CD4-positive, alpha-beta T cell treated with Interleukin-12 subunit alpha and Interleukin-12 subunit beta, for 1 hour (primary cell): ENCODE results near the gene ESRP2.

Experiments
- DNase-seq: peaks from one replicate; pipeline ENCODE4 v3.0.0-alpha.2; 2020

ESRP2 gene

DNA sequence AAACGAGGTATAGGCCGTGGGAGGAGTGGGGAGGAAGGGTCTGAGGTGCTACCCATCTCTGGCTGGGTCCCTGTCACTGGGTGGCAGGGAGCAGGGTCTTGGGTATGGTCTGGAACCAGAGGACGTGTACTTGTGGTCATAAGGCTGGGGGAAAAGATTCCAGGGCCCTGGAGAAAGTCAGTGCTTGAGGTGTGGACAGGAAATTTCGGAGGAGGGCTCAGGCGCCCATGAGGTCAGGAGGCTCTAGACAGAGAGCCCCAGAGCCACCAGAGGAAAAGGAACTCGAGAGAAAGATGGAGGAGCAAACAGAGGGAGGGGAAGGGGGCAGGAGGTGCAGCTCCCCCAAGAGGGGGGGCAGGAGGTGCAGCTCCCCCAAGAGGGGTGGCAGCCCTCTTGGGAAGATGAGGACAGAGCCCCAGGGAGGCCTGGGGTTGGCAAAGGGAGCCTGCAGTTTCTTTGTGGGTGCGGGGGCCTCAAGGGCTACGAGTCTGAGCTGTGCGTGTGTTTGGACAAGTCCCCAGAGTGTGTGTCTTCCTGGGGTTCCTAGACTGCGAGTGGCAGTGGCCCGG, 27.7 kb upstream of the ESRP2 start:
- DNase-seq = no peak

DNA sequence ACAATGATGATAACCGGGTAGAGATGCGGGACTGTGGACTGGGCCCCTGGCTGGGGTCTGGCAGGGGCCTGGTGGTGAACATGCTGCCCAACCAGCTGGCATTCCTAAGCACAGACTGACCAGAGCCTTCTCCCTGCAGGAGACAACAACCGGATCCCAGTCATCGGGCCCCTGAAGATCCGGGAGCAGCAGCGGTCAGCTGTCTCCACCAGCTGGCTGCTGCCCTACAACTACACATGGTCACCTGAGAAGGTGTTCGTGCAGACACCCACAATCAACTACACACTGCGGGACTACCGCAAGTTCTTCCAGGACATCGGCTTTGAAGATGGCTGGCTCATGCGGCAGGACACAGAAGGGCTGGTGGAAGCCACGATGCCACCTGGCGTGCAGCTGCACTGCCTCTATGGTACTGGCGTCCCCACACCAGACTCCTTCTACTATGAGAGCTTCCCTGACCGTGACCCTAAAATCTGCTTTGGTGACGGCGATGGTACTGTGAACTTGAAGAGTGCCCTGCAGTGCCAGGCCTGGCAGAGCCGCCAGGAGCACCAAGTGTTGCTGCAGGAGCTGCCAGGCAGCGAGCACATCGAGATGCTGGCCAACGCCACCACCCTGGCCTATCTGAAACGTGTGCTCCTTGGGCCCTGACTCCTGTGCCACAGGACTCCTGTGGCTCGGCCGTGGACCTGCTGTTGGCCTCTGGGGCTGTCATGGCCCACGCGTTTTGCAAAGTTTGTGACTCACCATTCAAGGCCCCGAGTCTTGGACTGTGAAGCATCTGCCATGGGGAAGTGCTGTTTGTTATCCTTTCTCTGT, 23.3 kb upstream of the ESRP2 start:
- no peak for DNase-seq

DNA sequence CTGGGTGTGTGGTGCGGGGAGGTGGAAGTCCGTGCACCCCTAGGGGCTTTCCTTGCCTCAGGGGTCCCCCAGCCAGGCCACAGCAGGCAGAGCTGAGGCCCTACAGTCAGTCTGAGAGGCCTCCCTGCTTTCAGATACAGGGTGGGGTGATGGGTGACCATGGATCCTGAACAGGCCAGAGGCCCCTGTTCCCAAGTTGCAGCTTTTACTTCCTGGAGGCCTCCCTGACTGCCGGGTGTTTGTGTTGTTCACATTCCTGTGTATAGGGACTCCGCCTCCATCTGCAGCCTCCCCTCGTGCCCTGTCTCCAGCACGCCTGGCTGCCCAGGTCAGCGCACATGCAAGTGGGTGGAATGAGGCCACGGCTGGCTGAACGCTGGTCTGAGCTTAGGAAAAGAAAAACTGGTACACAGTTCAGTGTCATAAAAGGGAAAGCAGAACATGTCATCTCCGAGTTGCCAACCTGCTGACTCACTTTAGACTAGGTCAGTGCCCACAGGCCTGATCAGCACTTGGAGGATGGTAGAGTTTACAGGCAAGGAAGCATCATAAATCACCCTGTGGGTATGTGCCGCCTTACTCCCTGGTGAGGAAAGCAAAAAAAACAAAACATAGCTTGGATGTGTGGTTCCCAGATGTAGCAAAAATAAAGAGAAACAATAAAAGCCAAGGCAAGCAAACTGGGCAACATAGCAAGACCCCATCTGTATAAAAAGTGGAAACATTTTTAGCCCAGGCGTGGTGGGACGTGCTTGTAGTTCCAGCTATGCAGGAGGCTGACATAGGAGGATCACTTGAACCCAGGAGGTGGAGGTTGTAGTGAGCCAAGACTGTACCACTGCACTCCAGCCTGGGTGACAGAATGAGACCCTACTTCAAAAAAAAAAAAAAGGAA, 22.2 kb upstream of the ESRP2 start:
- DNase-seq = no peak

DNA sequence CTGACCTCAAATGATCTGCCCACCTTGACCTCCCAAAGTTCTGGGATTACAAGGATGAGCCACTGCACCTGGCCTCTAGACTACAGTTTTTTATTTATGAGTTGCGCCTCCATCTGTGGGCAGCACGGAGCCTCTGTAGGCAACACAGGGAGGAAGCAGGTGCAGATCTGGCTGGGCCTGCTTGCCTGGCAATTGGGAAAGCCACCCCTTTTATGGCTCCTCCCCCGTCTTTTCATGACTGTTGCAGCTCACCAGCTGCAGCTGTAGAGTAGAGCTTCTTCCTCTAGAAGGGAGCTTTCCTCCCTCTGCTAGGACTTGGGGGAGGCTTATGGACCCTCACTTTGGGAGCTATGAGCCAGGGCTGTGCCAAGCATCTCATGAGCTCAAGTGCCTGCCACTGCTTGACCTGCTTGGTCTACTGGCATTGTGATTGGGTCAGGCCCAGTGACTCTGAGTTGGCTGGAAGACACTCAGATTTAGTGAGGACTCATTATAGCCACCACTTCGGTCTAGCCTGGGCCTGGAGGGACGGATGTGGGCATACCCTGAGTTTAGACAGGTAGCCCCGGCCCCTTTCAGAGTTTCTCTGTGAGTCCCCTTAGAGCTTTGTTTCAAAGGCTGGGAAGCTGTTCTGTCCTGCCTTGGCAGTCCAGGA, 21.5 kb upstream of the ESRP2 start:
- DNase-seq = no peak

DNA sequence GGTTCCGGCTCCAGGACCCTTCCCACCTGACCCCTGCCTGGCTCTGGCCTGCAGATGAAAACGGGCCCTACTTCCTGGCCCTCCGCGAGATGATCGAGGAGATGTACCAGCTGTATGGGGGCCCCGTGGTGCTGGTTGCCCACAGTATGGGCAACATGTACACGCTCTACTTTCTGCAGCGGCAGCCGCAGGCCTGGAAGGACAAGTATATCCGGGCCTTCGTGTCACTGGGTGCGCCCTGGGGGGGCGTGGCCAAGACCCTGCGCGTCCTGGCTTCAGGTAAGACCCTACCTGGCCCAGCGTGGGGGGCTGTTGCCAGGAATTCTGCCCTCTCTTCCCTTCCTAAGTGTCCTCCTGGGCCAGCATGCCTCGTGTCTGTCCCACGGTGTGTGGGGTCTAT, 19.8 kb upstream of the ESRP2 start:
- DNase-seq = no peak

DNA sequence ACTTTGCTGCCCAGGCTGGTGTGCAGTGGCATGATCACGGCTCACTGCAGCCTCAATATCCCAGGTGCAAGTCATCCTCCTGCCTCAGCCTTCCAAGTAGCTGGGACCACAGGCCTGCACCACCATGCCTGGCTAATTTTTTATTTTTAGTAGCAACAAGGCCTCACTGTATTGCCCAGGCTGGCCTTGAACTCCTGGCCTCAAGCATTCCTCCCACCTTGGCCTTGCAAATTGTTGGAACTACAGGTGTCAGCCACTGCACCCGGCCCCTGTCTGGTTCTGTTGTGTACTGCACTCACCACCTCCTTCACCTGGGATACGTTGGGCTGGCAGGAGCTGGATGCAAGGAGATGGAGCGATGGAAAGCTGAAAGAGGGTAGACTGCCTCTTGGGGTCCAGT, 17.8 kb upstream of the ESRP2 start:
- DNase-seq = no peak

DNA sequence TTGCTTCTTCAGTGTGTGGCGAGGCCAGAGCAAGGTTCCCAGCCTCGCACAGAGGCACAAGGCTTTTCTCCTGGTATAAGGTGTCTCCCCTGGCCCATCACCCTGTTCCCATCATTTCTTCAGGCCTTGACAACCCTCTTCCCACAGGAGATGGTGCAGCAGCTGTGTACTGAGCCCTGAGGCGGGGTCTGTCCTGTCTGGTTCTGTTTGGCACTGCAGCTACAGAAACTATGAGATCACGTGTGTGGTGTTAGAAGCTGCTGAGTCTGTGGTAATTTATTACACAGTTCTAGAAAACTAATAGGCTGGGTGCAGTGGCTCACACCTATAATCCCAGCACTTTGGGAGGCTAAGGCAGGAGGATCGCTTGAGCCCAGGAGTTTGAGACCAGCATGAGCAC, 16.5 kb upstream of the ESRP2 start:
- DNase-seq = no peak

DNA sequence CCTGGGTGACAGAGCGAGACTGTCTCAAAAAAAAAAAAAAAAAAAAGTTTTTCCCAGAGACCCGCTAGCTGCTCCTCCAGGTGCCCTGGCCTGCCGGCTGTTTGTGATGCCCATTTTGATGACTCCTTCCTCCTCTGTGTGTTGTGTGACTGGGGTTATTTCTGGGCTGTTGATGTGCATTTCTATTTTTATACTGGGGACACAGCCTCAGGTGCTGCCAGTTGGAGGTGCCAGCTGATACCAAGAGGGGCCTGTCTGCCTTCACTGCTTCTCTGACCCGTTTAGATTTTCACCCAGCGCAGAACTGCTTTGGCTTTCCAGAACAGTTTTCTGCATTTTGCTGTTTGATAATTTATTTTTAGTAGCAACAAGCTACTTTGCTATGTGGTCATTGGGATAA, 15.9 kb upstream of the ESRP2 start:
- DNase-seq = no peak

DNA sequence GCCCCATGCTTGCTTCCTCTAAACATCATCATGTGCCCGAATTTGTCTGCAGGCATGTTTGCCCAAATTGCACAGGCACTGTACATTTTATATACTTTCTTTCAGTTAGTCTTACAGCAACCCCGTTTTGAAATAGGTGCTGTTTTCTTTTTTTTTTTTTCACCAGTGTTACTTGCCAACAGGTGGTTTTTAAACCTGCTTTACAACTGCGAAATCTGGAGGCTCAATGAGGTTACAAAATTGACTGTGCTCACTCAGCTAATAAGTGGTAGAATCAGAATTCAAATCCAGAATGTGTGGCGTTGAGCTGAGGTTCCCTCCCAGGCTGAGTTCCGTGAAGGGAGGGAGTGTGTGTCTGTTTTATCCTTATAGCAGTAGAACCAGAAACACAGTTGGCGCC, 15.0 kb upstream of the ESRP2 start:
- no peak for DNase-seq

DNA sequence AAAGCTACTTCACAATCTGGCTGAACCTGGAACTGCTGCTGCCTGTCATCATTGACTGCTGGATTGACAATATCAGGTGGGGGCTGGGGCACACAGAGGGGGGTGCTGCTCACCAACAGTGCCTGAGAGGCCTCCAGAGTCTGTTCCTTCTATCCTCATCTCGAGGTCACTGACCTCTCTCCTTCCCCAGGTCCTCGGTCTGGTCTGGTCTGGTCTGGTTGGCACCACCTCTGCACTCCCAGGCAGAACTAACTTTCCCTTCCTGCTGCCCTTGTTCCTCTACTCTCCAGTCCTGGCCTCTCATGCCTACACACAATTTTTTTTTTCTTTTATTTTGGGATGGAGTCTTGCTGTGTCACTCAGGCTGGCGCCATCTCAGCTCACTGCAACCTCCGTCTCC, 13.4 kb upstream of the ESRP2 start:
- DNase-seq = no peak

DNA sequence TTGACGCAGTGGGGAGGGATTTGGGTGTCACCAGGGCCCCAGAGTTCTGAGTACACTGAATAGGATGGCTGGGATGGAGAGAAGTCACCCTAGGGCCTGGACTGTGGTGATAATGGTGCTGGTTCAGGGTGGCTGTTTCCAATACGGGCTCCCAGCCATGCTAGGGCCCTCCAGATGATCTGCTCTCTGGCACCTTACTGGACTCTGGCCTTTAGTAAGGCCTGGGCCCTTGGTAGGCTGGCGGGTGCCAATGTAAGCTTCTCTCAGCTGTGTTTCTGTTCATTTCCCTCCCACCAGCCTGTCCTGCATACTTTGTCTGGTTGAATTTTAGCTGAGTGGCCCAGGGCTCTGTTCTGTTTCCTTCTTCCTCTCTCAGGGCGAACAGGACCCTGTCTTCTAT, 12.0 kb upstream of the ESRP2 start:
- no peak for DNase-seq

DNA sequence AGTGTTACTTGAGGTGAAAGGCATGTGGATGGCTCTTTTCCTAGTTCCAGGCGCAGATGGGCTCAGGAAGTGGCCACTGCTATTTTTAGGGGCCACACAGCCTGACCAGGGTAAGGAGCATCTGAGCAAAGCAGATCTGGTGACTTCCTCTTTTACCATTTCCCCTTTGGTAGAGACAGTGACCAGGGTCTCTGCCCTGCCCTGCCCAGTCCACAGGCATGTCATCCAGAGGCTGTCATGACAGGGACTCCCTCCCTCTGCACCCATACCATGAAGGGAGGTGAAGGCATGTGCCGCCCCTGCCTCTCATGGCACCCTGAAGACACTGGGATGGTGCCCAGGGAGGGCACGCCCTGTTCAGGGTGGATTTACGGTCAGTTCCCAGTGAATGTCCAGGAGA, 11.5 kb upstream of the ESRP2 start:
- DNase-seq = no peak

DNA sequence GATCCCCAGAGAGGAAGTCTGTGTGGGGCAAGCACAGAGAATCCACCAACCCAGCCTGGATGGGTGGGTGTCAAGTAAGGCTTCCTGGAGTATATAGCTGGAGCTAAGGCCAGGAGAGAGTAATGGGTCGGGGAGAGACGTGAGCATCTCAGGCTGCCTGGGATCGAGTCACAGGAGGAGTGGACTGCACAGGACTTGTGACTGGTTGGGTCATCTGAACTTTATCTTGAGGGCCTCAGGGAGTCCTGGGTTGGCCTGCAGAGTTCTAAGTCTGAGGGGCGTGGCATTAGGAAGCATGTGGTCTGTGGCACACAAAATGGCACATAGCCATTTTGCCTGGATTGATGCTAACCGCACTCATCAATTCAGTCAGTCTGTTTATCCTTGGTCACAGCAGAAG, 10.7 kb upstream of the ESRP2 start:
- no peak for DNase-seq

DNA sequence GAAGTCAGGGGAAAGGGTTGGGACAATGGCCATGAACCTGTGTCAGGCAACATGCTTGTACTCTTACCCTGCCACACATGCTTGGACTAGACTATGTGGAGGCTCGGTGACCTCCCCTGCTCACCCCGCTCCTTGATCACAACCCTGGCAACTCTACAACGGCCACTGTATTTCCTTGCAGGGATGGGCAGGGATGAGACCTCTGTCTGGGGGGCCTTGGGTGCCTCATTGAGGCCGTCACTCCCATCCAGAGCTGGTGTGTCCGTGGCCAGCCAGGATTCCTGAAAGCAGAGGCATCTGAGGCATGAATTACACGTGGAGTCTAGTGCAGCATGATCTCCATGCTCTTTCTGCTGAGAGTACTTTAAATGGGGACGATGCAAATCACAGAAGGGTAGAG, 10.2 kb upstream of the ESRP2 start:
- DNase-seq = no peak

DNA sequence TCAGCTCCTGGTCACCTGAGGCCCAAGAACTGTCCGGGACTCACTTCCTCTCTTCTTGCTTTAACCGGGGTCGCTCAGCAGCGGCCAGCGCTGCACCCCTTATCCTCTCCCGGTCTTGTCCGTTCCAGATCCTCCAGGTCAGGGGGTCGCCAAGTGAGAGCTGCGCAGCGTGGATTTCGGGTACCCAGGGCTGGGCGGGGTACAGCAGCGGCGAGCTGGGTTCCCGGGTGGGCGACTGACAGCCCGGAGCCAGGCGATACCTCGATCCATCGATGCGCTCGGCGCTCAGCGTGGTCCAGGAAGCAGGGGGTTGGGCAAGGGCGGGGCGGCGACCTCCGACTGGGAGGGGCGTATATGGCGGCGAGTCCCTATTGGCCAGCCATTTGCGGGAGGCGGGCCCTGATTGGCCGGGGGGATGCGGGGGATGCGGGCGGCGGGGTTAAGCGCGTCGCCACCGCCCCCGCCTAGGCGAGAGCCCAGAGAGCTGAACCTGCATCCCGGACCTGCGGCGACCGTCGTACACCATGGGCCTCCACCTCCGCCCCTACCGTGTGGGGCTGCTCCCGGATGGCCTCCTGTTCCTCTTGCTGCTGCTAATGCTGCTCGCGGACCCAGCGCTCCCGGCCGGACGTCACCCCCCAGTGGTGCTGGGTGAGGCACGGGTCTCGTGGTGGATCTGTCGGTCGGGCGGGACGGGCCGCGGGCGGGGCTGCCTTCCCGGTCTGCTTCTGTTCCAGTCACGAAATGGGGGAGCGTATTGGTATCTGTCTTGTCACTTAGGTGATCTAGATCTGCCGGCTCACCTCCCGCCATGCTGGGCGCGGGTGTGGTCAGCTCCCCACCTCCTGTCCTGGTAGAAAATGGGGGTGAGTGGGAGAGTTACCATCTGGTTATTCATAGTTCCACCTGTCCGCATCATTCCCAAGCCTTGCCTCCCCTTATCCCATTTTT, 9.3 kb upstream of the ESRP2 start, which contains the start of gene PLA2G15:
Gene PLA2G15 (plus strand): TSS at position 471 of the 951 bp plus-strand sequence. CDS start 54 bp downstream, at position 525.
- peak; percentile 98 for DNase-seq

DNA sequence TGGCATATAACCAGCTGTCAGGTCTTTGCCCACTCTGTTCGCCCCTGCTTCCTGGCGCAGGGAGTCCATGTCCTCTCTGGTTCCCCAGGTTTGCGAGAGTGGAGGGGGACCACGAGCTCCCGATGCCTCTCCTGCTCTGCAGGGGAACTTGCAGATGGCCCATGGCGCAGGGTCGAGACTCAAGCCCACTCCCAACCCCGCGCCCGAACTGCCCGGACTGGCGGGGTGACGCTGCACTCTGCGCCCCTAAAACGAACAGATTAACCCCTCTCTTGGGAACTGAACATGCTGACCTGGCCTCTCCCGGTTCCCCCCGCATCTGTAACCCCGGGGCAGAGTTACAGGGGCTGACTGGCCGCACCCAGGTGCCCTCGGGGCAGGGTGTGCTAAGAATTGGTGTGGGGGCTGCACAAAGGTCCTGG, 8.6 kb upstream of the ESRP2 start:
- DNase-seq = no peak

DNA sequence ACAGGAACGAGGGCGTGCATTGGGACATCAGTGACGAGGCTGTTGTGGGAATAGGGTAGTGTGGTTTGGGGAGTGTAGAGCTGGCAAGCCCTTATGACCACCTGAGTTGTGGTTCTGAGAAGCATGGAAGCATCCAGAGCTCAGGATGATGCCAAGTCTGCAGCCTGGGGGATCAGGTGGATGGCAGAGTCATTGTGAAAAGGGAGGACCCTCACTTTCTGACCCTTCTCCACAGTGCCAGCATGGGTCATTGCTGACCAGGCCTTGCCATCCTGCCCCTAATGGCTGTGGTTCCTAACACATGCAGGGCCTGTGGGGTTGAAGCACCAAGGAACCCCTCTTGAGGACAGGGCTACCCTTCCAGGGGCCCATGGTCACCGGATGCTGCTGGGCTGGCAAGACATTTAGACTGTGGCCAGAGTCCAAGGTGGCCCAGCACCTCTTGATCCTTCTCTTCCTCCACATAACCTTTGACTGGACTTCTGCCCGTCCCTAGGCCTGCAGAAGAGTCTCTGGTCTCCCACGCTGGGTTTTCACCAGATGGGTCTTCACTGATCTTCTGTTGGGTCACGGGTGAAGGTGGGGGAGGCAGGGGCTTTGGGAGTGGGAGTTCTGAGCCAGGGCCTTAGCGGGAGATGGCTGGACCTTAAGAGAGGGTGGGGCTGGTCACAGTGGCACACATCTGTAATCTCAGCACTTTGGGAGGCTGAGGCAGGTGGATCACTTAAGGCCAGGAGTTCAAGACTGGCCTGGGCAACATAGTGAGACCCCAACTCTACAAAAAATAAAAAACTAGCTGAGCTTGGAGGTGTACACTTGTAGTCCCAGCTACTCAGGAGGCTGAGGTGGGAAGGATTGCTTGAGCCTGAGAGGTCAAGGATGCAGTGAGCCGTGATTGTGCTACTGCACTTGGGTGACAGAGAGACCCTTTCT, 7.3 kb upstream of the ESRP2 start:
- no peak for DNase-seq

DNA sequence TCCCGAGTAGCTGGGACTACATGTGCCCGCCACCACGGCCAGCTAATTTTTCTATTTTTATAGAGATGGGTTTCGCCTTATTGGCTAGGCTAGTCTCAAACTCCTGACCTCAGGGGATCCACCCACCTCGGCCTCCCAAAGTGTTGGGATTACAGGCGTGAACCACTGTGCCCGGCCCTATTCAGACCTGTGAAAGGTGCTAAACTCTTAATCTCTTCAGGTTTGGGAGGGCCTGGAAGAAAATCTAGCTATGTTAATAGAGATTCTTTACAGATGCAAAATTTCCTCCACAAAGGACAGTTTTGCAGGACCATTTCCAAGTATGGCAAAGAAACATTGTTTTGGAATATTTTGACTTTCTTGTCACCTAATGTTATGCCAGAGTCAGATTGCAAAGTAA, 6.2 kb upstream of the ESRP2 start:
- DNase-seq = no peak

DNA sequence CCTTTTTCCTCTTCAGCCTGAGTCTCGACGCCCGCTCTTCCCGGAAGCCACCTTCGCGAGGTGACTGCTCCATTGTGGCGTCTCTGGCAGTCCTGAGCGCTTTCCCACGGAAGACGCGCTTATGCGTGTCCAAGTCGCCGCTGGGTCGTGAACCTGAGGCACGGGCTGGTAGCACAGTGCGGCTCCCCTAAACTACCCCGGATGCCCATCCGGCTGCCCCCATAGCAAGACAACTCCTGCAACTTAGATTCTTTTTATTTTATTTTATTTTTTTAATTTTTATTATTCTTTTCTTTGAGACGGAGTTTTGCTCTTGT, 2.1 kb upstream of the ESRP2 start:
- no peak for DNase-seq

DNA sequence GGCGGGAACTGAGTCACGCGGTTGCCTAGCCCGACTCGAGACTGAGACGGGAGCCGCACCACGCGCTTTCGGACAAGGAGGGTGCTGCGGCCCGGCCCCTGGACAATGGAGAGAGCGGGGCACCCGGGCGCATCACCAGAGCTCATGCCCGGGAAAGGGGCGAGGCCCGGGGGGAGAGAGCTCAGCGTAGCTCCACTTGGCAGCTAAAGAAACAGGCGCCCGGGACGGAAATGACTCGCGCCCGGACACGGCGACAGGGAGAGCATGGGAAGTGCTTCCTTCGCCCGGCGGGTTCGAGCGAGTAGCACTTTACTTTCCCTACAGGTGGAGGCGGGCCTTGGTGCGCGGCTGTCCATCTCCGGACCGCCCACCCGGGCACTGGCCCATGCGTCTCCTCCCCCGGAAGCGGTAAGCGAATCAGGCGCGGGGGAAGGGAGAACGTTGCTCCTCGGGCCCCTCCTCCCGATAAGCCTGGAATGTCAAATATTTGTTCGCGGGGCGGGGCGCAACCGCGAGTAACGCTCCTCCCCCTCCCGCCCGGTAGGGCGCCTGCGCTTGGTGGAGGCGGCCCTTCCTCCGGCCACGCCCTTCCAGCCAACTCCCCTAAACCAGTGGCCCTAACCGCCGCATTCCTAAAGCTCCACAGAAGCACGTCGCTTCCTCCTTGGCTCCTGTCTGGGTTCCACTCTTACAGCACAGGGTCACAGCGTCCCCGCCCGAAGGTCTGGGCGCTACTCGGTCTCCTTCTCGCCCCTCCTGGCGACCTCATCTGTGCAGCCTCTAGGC, 1.5 kb upstream of the ESRP2 start:
- peak; percentile 93 for DNase-seq
